ENCODE measurements around the gene RASL10B.

- no peak for TF ChIP-seq CTCF (IDR thresholded peaks at IDR 0.05; ENCODE audit: insufficient read depth, low read length)
- TF ChIP-seq POLR2AphosphoS5 (IDR thresholded peaks at IDR 0.05; ENCODE audit: low read depth): no peak
Measured at GRCh38 chr17:35765756-35766488, 34.5 kb downstream of the RASL10B start.

Measured in HL-60 (cell line).